ENCODE results near the gene SUFU. TPM values are rescaled to one million over a fixed set of nuclear protein-coding genes. Genes with fewer than 3 reads are reported as not detected.

SUFU gene
- total and polyA plus RNA-seq, 2 of the 8 experiments (the other 6 are each of a cell fraction or from before 2014, with no cell fraction given) = 7.0 to 10.8 TPM

GRCh38 chr10:102624751-102625645 lies 121.2 kb downstream of the SUFU start (continued):
- no peak for TF ChIP-seq CHD7 (IDR thresholded peaks at IDR 0.05; ENCODE audit: insufficient replicate concordance, low read length)
- TF ChIP-seq RBBP5 (IDR thresholded peaks at IDR 0.05; ENCODE audit: borderline replicate concordance, low read depth, low read length) = no peak
- TF ChIP-seq CBX8 (IDR thresholded peaks at IDR 0.05; ENCODE audit: borderline replicate concordance, low read depth, low read length) = no peak
- TF ChIP-seq ATF2 (IDR thresholded peaks at IDR 0.05; ENCODE audit: low read length) = no peak
- TF ChIP-seq MAFK (IDR thresholded peaks at IDR 0.05; ENCODE audit: low read depth, low read length) = no peak

Data from H1 (cell line).